ENCODE measurements around the gene ALDH3B2. TPM values are rescaled to one million over a fixed set of nuclear protein-coding genes. Genes with fewer than 3 reads are reported as not detected.

ALDH3B2 gene
- total RNA-seq, 1 experiment from 2014 or later: not detected

GRCh38 chr11:67700548-67701262 lies 26.3 kb upstream of the ALDH3B2 start:
- Histone ChIP-seq H3K14ac (ENCODE audit: insufficient read depth, low read length) (no peak overlapping the region), H4K91ac (ENCODE audit: insufficient read length, low read depth, low read length) (no peak overlapping the region), H3K79me2 (ENCODE audit: insufficient read depth, low read length) (no peaks in the 10 kb centered on the region), H3K18ac (ENCODE audit: insufficient read length, low read depth, low read length) (no peak overlapping the region), H3K9me3 (ENCODE audit: control insufficient read depth, low read depth, low read length) (peaks cover 3% of the 10 kb centered on the region), H3K4ac (ENCODE audit: low read depth, low read length) (no peak overlapping the region), H4K5ac (ENCODE audit: insufficient read length, low read depth, low read length) (no peak overlapping the region), H3K9ac (ENCODE audit: extremely low read depth, insufficient read length, low read length) (no peak overlapping the region), H2BK12ac (ENCODE audit: insufficient read length, low read depth, low read length) (no peak overlapping the region), H3T11ph (ENCODE audit: low read length) (no peak overlapping the region), H2BK120ac (ENCODE audit: low read depth, low read length, poor library complexity, severe bottlenecking) (no peak overlapping the region), H3K4me1 (ENCODE audit: insufficient read depth, low read length) (no peaks in the 10 kb centered on the region), H2BK15ac (ENCODE audit: low read depth, low read length) (no peak overlapping the region), H3K27ac (ENCODE audit: insufficient read length, low read depth, low read length) (no peak overlapping the region), H3K27me3 (ENCODE audit: insufficient read depth, low read length) (no peaks in the 10 kb centered on the region), H3K79me1 (ENCODE audit: insufficient read depth, low read depth, low read length, poor library complexity, severe bottlenecking) (no peaks in the 10 kb centered on the region), H2AFZ (ENCODE audit: low read length) (no peak overlapping the region), H2BK20ac (ENCODE audit: low read depth, low read length, poor library complexity, severe bottlenecking) (no peak overlapping the region), H4K20me1 (ENCODE audit: control insufficient read depth, insufficient read depth, insufficient read length) (no peaks in the 10 kb centered on the region), H3K23me2 (ENCODE audit: insufficient read length, low read depth, low read length, poor library complexity, severe bottlenecking) (no peaks in the 10 kb centered on the region), H2AK5ac (ENCODE audit: insufficient read length, low read length) (no peak overlapping the region), H4K8ac (replicated peaks; ENCODE audit: insufficient read length, low read depth, low read length) (no peak overlapping the region), H2BK5ac (ENCODE audit: insufficient read length, low read length) (no peak overlapping the region), H3K23ac (ENCODE audit: insufficient read length, low read depth, low read length) (no peak overlapping the region), H3K4me2 (ENCODE audit: insufficient read depth, insufficient read length, low read length) (no peak overlapping the region), H3K56ac (ENCODE audit: insufficient read length, low read depth, low read length) (no peak overlapping the region)
- TF ChIP-seq CTCF (conservative IDR thresholded peaks at IDR 0.05): no peak
- Mint-ChIP-seq H3K4me1 (peaks cover 7 to 20% of the 10 kb centered on the region in 2 experiments), H3K27me3 (ENCODE audit: low read depth) (peaks cover 13% of the 10 kb centered on the region), H3K9me3 (peaks cover 18 to 20% of the 10 kb centered on the region in 2 experiments), H3K36me3 (ENCODE audit: insufficient read depth in 1 of 3, low read depth in 3 of 3) (peaks cover 0 to 5% (median 3%) of the 10 kb centered on the region in 3 experiments; a peak in 4 of 7 replicates), H3K4me3 (no peak overlapping the region), H3K27ac (no peak overlapping the region)
- no peak for DNase-seq
- WGBS (ENCODE audit: extremely low coverage, insufficient read length, low lambda C conversion rate): no CpG with 5 or more reads among the region's 11 CpGs
